Adrenal gland (tissue), 5 donors: ENCODE measurements around the gene CKAP2L.

Experiments
- POLR2A ChIP-seq, 2 donors: fragments of 450-650 bp; IDR thresholded peaks; one replicate each; pipeline ENCODE4 v1.6.1; 2017; ENCODE audit warnings: antibody characterized with exemption in 2 of 2, mild to moderate bottlenecking in 2 of 2, moderate library complexity in 1 of 2
- TF ChIP-seq, protein P1 (sequence below), 6 experiments: fragments of 450-650 bp in 4 of 6; fragments of 200-600 bp in 2 of 6; sonication (generic) in 1 of 6; IDR thresholded peaks; 1 replicate in 5 of 6; 2 replicates in 1 of 6; pipeline versions ENCODE4 v1.5.1 to v1.8.0; 2016 to 2021; ENCODE audit warnings: antibody characterized with exemption in 6 of 6, mild to moderate bottlenecking in 2 of 6, moderate library complexity in 1 of 6
- donor health status: DM: no; HTN: no; CAD: no.

DNA sequence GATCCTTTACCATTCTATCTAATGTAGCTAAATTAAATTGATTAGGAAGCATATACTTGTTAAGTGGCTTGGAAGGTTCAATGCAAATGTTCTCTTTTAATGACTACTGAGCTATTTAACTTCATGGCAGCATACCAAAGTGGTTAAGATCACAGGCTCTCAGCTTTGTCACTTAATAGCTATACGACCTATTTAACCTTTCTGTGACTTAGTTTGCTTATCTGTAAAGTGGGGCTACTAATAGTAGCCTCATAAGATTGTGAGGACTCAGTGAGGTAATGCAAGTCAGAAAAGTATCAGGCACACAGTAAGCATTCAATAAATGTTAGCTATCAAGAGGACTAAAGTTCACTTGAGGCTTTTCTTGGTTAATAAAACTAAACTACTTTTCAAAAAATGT, 4.3 kb downstream of the CKAP2L start:
- TF ChIP-seq POLR2A (IDR thresholded peaks at IDR 0.05) = no peak
- TF ChIP-seq, protein P1, sequence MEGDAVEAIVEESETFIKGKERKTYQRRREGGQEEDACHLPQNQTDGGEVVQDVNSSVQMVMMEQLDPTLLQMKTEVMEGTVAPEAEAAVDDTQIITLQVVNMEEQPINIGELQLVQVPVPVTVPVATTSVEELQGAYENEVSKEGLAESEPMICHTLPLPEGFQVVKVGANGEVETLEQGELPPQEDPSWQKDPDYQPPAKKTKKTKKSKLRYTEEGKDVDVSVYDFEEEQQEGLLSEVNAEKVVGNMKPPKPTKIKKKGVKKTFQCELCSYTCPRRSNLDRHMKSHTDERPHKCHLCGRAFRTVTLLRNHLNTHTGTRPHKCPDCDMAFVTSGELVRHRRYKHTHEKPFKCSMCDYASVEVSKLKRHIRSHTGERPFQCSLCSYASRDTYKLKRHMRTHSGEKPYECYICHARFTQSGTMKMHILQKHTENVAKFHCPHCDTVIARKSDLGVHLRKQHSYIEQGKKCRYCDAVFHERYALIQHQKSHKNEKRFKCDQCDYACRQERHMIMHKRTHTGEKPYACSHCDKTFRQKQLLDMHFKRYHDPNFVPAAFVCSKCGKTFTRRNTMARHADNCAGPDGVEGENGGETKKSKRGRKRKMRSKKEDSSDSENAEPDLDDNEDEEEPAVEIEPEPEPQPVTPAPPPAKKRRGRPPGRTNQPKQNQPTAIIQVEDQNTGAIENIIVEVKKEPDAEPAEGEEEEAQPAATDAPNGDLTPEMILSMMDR (IDR thresholded peaks at IDR 0.05) = no peak
